Measurements from ENCODE around the gene GP5. TPM values are rescaled to one million over a fixed set of nuclear protein-coding genes. Genes with fewer than 3 reads are reported as not detected.
A peak's percentile ranks its signal among the peaks of the same experiment; 100 is the strongest.

The GP5 gene
- total RNA-seq, 1 donor from 2014 or later = 0.11 TPM

DNA sequence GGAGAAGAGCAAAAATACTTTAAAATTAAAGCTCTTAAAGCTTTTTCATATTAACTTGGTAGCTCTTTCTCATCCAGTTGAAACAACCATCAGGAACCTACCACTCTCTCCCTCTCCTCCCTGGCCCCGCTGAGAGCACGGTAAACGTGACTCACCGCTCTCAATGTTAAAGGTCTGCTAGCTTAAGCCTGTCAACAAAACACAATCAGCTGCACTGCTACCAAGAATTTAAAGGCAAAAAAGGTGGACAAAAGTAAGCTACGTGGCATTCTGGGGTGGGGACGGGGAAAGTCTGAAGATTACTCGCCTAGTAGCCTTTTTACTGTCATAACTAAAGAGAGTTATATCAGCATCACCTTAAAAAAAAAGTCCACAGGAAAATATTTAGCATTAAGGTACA lies 8.4 kb upstream of the GP5 start:
- intact Hi-C loops (cut with DNase I) = loop anchor here (5.0 kb wide), 1 partner anchor 75 kb away; no protein-coding TSS in a partner anchor
- H3K36me3 ChIP-seq = peaks cover 10 to 25% of the 10 kb centered on the region in 2 donors
- TF ChIP-seq, protein P1, sequence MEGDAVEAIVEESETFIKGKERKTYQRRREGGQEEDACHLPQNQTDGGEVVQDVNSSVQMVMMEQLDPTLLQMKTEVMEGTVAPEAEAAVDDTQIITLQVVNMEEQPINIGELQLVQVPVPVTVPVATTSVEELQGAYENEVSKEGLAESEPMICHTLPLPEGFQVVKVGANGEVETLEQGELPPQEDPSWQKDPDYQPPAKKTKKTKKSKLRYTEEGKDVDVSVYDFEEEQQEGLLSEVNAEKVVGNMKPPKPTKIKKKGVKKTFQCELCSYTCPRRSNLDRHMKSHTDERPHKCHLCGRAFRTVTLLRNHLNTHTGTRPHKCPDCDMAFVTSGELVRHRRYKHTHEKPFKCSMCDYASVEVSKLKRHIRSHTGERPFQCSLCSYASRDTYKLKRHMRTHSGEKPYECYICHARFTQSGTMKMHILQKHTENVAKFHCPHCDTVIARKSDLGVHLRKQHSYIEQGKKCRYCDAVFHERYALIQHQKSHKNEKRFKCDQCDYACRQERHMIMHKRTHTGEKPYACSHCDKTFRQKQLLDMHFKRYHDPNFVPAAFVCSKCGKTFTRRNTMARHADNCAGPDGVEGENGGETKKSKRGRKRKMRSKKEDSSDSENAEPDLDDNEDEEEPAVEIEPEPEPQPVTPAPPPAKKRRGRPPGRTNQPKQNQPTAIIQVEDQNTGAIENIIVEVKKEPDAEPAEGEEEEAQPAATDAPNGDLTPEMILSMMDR (IDR thresholded peaks at IDR 0.05) = no peak
- H3K27me3 ChIP-seq = no peaks in the 10 kb centered on the region
- H3K9me3 ChIP-seq = no peaks in the 10 kb centered on the region
- no peak overlapping the region for H3K4me3 ChIP-seq
- no peak overlapping the region for H3K27ac ChIP-seq
- H3K4me1 ChIP-seq = no peaks in the 10 kb centered on the region
- no peak for DNase-seq (ENCODE audit: low spot score in 2 of 2)

DNA sequence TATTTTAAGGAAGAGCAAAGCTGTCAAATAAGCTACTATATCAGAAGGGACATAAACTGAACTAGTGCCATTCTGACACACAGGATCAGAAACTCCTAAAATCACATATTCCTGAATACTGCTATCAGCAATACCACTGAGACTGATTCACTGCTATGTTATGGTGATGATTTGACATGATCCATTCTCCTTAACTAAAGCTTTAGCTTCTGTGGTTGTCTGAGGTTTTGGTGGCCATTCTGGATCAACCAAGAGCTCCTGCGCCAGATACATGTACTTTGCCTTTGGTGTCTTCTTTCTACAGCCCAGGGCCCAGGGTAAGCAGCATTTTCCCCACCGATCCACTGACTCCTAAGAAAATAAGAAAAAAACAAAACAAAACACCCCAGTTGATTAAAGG lies 6.7 kb upstream of the GP5 start:
- Histone ChIP-seq H3K27ac (no peak overlapping the region), H3K27me3 (no peaks in the 10 kb centered on the region), H3K9me3 (no peaks in the 10 kb centered on the region), H3K4me3 (no peak overlapping the region), H3K4me1 (no peaks in the 10 kb centered on the region), H3K36me3 (peaks cover 10 to 20% of the 10 kb centered on the region in 2 donors)
- intact Hi-C loops (cut with DNase I) = loop anchor here (5.0 kb wide), 1 partner anchor 73 kb away; no protein-coding TSS in a partner anchor
- DNase-seq (ENCODE audit: low spot score in 2 of 2) = no peak
- TF ChIP-seq, protein P1 (IDR thresholded peaks at IDR 0.05) = no peak

DNA sequence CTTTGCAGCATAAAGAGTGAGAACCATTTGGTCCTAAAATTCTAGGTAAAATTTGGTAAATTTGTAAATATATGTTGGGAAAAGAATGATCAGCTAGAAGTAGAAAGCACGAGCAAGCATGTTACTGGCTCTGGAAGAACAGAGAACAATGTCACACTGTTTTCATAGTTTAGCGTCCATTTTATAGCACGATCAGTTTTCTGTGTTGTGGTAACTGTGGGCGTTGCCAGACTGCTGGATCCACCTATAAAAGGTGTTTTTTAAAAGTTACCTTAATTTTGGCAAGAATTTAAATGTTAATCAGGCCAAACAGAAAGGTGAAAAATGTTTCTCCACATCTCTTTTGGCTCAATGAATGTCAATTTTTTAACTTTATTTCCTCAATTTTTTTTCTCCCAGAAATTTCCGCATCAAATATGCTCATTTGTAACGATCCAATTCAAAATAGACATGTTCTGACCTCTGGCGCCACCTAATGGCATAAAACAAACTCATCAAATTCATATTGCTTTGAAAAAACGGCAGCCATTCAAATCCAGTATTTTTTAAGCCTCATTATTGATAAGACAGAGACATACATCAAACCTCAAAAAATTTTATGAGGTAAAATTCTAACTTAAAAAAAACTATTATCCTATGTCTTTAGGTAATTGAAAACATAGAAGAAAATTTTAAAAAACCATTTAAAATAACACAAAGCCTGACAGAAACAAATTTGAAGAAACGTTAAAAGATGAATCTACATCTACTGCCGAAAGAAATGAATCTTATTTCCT lies 5.5 kb upstream of the GP5 start:
- intact Hi-C loops (cut with DNase I) = loop anchor here (5.0 kb wide), 1 partner anchor 72 kb away; no protein-coding TSS in a partner anchor
- Histone ChIP-seq H3K36me3 (peaks cover 10 to 16% of the 10 kb centered on the region in 2 donors), H3K27me3 (no peaks in the 10 kb centered on the region), H3K4me3 (no peak overlapping the region), H3K27ac (no peak overlapping the region), H3K4me1 (no peaks in the 10 kb centered on the region), H3K9me3 (no peaks in the 10 kb centered on the region)
- no peak for DNase-seq (ENCODE audit: low spot score in 2 of 2)
- TF ChIP-seq, protein P1 (IDR thresholded peaks at IDR 0.05) = peak; percentile 48 to 64 (median 54)

DNA sequence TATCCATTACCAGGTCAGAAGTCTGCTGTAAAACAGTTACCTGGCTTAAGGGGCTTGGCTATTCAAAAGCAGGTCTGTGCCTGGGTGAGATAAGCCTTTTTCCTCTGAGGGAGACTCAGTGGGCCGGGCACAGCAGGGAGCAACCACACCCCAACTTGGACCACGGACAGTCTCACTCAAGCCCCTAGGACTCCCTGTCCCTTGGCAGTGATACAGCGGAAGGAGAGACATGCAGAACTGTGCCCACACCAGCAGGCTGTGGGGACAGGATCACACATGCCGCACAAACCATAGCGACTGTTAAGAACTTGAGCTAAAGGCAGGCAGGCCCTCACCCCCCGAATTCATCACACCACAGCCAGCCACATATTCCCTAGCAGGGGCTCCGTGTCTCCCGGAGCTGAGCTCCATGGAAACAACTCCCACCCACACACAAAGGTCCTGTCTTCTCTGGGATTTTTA lies 2.8 kb upstream of the GP5 start:
- no peak for DNase-seq (ENCODE audit: low spot score in 2 of 2)
- peaks cover 0 to 10% of the 10 kb centered on the region in 2 donors for H3K36me3 ChIP-seq
- H3K4me3 ChIP-seq = no peak overlapping the region
- H3K9me3 ChIP-seq = no peaks in the 10 kb centered on the region
- intact Hi-C loops (cut with DNase I) = no loop called here
- TF ChIP-seq, protein P1 (IDR thresholded peaks at IDR 0.05) = no peak
- peaks cover 0 to 9% of the 10 kb centered on the region in 2 donors for H3K4me1 ChIP-seq
- no peak overlapping the region for H3K27ac ChIP-seq
- H3K27me3 ChIP-seq = peaks cover 4% of the 10 kb centered on the region

DNA sequence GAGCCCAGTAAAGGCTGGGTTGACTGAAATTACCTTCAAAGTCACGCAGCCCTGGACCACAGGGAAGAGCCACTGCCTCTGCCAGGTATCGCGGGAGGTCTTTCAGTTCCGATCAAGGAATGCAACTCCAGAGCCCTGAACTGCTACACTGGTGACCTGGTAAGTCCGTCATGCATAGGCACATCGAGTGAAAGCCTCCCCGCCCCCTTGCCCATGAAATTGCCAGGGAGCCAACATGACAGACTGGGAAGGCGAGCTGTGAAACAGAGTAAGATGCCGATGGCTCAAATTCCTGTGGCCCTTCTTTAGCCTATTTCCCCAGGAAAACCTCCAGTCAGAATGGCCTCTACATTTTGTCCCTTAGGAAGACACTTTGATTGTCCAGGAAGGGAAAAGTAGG lies 2.3 kb upstream of the GP5 start:
- DNase-seq (ENCODE audit: low spot score in 2 of 2) = no peak
- TF ChIP-seq, protein P1 (IDR thresholded peaks at IDR 0.05) = no peak
- Histone ChIP-seq H3K9me3 (no peaks in the 10 kb centered on the region), H3K27ac (no peak overlapping the region), H3K4me3 (no peak overlapping the region), H3K27me3 (peaks cover 8% of the 10 kb centered on the region), H3K36me3 (peaks cover 0 to 10% of the 10 kb centered on the region in 2 donors), H3K4me1 (peaks cover 0 to 9% of the 10 kb centered on the region in 2 donors)
- intact Hi-C loops (cut with DNase I) = no loop called here

Measured in ascending aorta (tissue), 2 donors.